HG03378 (cell line): ENCODE measurements around the gene SMAD9.

Source experiments
- ATAC-seq: cut with Tn5 transposase; IDR thresholded peaks from one replicate; pipeline ENCODE4 v1.9.1; 2021; ENCODE audit warnings: mild to moderate bottlenecking, moderate library complexity; ENCODE audit not compliant: unreplicated experiment

The SMAD9 gene

DNA sequence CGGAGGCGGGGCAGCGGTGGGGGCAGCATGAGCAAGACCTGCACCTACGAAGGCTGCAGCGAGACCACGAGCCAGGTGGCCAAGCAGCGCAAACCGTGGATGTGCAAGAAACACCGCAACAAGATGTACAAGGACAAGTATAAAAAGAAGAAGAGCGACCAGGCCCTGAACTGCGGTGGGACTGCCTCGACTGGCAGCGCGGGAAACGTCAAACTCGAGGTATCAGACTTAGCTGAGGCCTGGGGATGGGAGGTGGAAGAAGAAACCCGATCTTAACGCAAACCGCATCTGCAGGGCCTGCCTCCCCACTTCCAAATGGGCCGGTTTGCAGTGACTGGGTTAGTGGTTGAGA lies 100.3 kb downstream of the SMAD9 start:
- peak; percentile 16 for ATAC-seq

DNA sequence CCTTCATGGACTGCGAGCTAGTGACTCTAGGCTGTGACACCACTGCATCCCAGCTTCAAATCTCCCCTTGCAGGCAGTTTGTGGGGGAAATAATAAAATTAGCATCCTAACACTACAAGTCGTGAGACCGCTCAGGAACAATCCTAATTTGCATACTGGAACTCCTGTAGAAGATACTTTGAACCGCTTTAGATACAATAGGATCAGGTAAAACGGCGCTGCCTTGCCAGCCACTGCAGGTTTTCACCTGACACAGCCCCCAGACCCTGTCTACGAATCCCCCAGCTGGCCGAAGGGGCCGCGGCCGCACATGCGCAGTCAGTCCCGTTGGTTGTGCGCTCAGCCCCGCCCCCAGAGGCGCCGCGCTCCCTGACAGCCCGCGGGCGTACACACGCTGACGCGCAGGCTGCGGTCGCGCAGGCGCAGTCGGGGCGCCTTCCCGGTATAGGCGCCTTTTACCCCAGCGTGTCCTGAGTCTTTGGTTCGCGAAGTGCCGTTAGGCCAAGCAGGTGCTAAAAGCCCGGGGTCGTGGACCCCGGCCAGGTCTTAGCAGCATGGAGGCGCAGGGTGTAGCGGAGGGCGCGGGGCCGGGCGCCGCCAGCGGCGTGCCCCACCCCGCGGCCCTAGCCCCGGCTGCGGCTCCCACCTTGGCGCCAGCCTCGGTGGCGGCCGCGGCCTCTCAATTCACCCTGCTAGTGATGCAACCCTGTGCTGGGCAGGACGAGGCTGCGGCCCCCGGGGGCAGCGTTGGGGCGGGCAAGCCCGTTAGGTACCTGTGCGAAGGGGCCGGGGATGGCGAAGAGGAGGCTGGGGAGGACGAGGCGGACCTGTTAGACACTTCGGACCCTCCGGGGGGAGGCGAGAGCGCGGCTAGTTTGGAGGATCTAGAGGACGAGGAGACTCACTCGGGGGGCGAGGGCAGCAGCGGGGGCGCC lies 101.0 kb downstream of the SMAD9 start, which contains the start of gene RFXAP:
TSS of gene RFXAP (plus strand) at position 419 of the 935 bp plus-strand sequence. CDS start at position 555, 136 bp downstream.
- peak; percentile 70 for ATAC-seq

DNA sequence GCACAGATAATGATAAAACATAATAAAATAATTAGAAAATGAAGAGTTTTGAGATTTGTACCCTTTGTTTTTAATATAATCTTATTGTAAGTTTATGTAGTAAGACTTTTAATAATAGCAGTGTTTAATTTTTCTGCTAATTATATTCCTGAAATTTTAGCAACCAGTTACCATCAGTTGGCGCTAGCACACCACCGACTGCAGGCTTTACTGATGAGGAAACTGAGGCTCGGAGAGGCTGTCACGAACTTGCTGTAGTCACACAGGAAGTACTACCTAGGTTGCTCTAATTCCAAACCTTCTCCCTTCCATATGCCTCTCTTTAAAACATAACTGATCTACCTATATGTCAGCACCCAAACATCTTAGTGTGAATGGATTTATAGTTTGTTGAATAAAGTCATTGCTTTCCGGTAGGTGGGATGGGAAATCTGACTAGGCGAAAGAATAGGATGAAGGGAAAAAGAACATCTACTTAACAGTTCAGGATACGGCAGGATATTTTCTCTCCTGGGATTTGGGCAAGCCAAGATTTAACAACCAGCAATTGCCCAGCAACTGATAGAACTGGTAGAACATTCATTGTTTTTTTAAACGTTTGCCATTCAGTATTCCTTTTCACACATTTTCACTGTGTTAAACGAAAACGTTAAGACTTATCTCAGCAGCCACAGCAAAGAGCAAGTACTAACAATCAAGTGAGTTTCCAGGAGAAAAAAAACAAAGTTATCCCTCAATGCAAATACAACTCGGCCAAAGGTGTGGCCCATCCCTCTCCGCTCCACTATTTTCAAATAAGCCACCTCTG lies 101.8 kb downstream of the SMAD9 start:
- ATAC-seq = no peak

DNA sequence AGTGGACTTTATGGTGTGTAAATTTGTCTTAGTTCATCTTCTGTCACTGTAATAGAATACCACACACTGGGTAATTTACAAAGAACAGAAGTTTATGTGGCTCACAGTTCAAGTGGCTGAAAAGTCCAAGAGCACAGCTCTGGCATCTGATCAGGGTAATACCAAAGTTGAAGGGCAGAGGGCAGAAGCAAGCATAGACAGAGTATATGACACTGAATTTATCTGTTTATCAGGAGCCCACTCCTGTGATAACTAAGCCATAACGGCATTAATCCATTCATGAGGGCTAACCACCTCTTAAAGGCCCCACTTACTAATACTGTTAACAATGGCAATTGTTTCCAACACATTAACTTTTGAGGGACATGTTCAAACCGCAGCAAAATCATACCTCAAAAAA lies 105.0 kb downstream of the SMAD9 start:
- ATAC-seq = no peak

DNA sequence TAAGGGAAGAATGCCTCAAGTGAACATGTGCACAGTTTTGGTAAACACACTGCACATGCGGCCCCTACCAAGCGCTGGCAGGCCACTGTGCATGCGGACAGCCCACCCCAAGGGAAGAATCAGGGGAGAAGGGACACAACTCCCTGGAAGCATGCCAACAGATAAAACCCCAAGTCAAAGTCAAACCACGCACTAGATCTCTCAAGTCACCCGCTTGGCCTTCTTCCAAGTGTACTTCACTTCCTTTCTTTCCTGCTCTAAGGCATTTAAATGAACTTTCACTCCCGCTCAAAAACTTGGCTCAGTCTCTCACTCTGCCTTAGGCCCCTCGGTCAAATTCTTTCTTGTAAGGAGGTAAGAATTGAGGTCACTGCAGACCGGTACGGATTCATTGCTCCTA lies 105.6 kb downstream of the SMAD9 start:
- ATAC-seq = no peak

DNA sequence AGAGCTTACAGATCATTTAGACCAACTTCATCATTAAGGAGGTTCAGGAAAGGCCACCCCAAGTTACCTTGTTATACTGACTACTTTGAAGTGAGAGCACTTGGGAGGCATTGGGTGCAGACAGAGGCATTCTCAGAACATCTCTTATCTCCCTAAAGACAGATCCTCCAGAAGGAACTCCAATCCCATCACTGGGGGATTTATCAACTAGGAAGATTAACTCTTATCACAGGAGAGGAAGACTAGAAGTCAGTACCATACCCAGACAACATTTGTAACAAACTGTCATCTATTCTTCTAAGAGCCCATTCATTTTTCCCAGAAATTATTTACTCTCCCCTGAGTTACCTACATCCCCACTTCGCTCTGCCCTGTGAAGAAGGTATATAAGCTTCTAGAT lies 106.8 kb downstream of the SMAD9 start:
- ATAC-seq = no peak

DNA sequence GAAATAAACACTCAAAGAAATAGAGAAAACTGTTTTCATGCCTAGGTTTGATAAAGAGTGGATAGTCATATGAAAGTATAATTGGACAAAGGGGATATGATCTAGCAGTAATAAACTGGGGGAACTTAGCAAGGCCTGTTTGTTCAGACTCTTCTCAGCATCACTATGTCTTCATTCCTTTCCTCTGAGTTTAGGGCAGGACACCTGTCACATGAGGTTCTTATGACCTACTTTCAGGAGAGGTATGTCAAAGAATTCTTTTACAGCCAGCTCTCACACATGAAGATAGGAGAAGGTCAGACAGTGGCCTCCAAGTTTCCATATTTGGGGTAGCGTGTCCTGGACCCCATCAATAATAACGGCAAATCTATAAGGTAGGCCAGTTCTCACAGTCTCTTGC lies 112.4 kb downstream of the SMAD9 start:
- no peak for ATAC-seq

DNA sequence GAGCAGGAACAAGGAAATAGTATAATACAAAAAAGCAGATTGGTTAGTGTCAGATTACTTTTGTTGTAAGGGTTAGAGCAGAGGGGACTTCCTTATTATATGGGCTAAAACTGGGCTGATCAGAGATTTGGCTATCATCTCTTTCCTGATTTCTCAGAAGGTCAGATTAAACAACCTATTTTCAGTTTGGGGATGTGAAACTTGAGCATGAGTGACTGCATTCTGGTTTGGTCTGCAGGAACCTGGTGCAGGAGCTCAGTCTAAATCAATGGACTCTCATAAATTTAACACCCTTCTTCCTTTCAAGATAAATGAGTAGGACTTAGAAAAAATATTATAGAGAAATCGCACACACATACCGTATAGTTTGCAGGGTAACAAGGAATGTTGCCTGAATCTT lies 113.9 kb downstream of the SMAD9 start:
- ATAC-seq = peak; percentile 75

DNA sequence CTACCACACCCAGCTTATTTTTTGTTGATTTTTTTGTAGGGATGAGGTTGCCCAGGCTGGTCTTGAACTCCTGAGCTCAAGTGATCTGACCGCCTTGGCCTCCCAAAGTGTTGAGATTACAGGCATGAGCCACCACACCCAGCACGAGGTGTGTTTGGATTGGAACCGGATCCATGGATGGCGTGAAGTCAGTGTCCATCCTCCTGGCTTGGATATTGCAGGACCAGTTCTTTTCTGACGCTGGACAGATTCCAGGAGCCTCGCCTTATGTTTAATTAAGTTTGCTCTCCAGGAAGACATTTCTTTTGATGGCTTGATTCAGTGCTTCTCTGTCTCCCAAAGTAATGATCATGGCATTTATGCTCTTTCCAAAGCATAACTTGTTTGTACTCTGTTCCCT lies 115.5 kb downstream of the SMAD9 start:
- ATAC-seq = no peak

DNA sequence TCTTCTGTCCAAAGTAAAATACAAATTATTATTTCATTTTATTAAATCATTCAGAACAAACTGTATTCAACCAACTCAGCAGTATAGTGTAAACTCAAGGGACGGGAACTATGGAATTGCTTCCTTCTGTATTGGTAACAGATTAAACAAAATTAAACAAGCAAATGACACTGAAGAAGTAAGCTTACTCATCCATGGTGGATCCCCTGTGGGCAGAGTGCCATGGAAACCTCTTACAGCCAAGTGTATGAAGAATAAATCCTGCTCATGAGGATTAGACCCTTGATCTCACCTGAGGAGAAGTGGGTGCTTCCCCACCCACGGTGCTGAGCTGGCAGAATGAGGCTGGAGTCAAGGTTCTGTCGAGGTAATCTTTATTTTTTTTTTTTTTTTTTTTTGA lies 119.0 kb downstream of the SMAD9 start:
- ATAC-seq = no peak

DNA sequence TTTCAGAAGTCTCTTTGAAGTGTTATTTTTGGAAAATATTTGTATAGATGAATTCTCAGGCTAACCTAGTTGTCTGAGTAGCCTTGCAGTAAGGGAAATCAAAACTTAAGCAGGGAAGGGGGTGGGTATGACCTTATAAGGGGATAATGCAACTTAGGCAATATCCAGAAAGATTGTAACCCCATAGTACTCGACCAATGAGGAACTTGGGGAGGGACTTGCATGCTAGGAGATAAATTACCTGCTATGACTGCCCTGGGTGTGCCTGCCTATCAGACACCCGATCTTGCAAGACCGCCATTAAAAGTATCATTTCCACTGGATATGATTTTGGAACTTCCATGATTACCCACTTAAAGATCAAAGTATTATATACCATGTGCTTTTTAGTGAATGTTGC lies 124.0 kb downstream of the SMAD9 start:
- ATAC-seq = no peak

DNA sequence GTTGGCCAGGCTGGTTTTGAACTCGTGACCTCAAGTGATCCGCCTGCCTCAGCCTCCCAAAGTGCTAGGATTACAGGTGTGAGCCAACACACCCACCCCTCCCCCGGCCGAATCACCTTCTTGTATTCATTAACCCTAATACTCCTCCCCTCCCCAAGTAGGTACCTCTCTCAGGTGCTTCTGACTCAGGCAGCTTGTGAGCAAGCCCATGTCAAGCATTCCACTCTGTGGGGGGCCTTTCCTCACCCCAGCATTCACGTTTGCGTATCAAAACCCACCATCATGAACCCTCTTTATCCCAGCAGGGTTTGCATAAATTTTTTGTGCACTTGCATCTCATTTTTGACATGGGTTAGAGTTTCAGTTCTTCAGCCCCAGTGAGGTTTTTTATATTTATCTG lies 124.6 kb downstream of the SMAD9 start:
- ATAC-seq = no peak
